Gastrocnemius medialis (tissue), 4 donors: ENCODE measurements around the gene VPREB1. TPM values are rescaled to one million over a fixed set of nuclear protein-coding genes. Genes with fewer than 3 reads are reported as not detected.

Experiments used
- ATAC-seq, 2 donors: fragments of 150-250 bp; one replicate each; pipeline ENCODE4 v1.9.1; 2016
- DNase-seq, 2 donors: peaks; one replicate each; pipeline ENCODE4 v3.0.0-alpha.2; 2019
- H3K27ac ChIP-seq, 4 donors: fragments of 200-600 bp; sonication (generic); 1 replicate in 1 of 4; 2 replicates in 3 of 4; pipeline ENCODE4 v1.5.1; 2016 to 2018; ENCODE audit warnings: mild to moderate bottlenecking in 2 of 4, moderate library complexity in 1 of 4
- H3K27me3 ChIP-seq, 3 donors: fragments of 200-600 bp; sonication (generic) in 2 of 3; 1 replicate in 1 of 3; 2 replicates in 2 of 3; pipeline versions ENCODE4 v1.5.1 to v1.6.0; 2016 to 2019; ENCODE audit warnings: mild to moderate bottlenecking in 1 of 3, moderate library complexity in 1 of 3
- H3K36me3 ChIP-seq, 2 donors: fragments of 200-600 bp; sonication (generic) in 1 of 2; one replicate each; pipeline ENCODE4 v1.5.1; 2017 to 2018
- H3K4me1 ChIP-seq, 2 donors: fragments of 200-600 bp; sonication (generic) in 1 of 2; one replicate each; pipeline ENCODE4 v1.5.1; 2016 to 2017; ENCODE audit warnings: mild to moderate bottlenecking in 2 of 2
- H3K4me3 ChIP-seq, 4 donors: fragments of 200-600 bp; sonication (generic) in 3 of 4; 1 replicate in 1 of 4; 2 replicates in 3 of 4; pipeline ENCODE4 v1.5.1; 2016 to 2019; ENCODE audit warnings: mild to moderate bottlenecking in 2 of 4
- H3K9me3 ChIP-seq, 3 donors: fragments of 200-600 bp; sonication (generic) in 2 of 3; 1 replicate in 1 of 3; 2 replicates in 2 of 3; pipeline ENCODE4 v1.5.1; 2016 to 2019
- POLR2A ChIP-seq, 2 donors: fragments of 450-650 bp; IDR thresholded peaks; one replicate each; pipeline ENCODE4 v1.6.1; 2017; ENCODE audit warnings: antibody characterized with exemption in 2 of 2, mild to moderate bottlenecking in 2 of 2, moderate library complexity in 2 of 2
- in situ Hi-C, 4 donors: fragments of 200-750 bp; cut with MboI; loops; one replicate each; pipeline versions ENCODE4 v1.15.0 to v1.8.0; 2017; ENCODE audit warnings: low sequenced_read_pairs in 4 of 4
- intact Hi-C: fragments of 100-400 bp; cut with DNase I; formaldehyde crosslinking; loops from one replicate; pipeline ENCODE4 v1.15.1; 2023; ENCODE audit warnings: low total_unique reads
- total RNA-seq, 4 donors: library from RNA; depleted of rRNA; stranded (reverse); fragments of >200 nt; gene quantifications; one replicate each; pipeline versions ENCODE4 v1.1.0 to v1.2.3, GENCODE V29; 2016
- TF ChIP-seq, protein P1 (sequence below), 5 experiments: fragments of 450-650 bp in 3 of 5; fragments of 200-600 bp in 2 of 5; sonication (generic) in 2 of 5; IDR thresholded peaks in 4 of 5; conservative IDR thresholded peaks in 1 of 5; 1 replicate in 4 of 5; 2 replicates in 1 of 5; pipeline ENCODE4 v1.5.1; 2016 to 2019; ENCODE audit warnings: antibody characterized with exemption in 5 of 5, mild to moderate bottlenecking in 3 of 5, moderate library complexity in 3 of 5

VPREB1 gene
- total RNA-seq, 4 donors from 2014 or later, result not detected

GRCh38 chr22:22196833-22197477 is 47.6 kb upstream of the VPREB1 start:
- in situ Hi-C loops, result no loop called here
- Histone ChIP-seq H3K36me3 (no peaks in the 10 kb centered on the region), H3K27ac (no peak overlapping the region), H3K9me3 (no peaks in the 10 kb centered on the region), H3K27me3 (peaks cover 3 to 20% (median 7%) of the 10 kb centered on the region in 3 donors), H3K4me3 (no peak overlapping the region), H3K4me1 (no peaks in the 10 kb centered on the region)
- DNase-seq, result no peak
- ATAC-seq, result no peak
- TF ChIP-seq POLR2A (IDR thresholded peaks at IDR 0.05), result no peak
- TF ChIP-seq, protein P1, sequence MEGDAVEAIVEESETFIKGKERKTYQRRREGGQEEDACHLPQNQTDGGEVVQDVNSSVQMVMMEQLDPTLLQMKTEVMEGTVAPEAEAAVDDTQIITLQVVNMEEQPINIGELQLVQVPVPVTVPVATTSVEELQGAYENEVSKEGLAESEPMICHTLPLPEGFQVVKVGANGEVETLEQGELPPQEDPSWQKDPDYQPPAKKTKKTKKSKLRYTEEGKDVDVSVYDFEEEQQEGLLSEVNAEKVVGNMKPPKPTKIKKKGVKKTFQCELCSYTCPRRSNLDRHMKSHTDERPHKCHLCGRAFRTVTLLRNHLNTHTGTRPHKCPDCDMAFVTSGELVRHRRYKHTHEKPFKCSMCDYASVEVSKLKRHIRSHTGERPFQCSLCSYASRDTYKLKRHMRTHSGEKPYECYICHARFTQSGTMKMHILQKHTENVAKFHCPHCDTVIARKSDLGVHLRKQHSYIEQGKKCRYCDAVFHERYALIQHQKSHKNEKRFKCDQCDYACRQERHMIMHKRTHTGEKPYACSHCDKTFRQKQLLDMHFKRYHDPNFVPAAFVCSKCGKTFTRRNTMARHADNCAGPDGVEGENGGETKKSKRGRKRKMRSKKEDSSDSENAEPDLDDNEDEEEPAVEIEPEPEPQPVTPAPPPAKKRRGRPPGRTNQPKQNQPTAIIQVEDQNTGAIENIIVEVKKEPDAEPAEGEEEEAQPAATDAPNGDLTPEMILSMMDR (IDR thresholded peaks at IDR 0.05 in 4 of 5, conservative IDR thresholded peaks at IDR 0.05 in 1 of 5), result no peak
- intact Hi-C loops, result no loop called here

DNA sequence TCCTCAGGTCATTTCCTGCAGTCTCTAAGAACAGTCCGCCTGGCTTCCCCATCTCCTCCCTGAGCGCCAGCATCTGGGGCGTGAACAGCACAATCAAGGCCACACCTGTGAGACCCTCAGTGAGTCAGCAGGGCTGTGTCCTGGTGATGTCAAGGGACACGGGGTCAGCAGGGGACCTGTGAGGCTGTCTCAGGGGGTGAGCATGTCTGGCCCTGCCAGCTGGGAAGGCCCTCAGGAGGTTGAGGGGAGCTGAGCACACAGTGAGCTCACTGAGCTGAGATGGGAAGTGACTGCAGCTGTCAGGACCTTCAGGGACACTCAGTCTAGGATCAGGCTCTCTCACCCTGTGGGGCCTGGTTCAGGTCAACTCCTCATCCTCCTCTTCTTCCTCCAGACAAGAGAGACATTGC is 46.6 kb upstream of the VPREB1 start:
- H3K27ac ChIP-seq, result no peak overlapping the region
- no peak for ATAC-seq
- H3K4me3 ChIP-seq, result no peak overlapping the region
- H3K4me1 ChIP-seq, result no peaks in the 10 kb centered on the region
- no peaks in the 10 kb centered on the region for H3K9me3 ChIP-seq
- peaks cover 3 to 22% (median 7%) of the 10 kb centered on the region in 3 donors for H3K27me3 ChIP-seq
- TF ChIP-seq POLR2A (IDR thresholded peaks at IDR 0.05), result no peak
- TF ChIP-seq, protein P1 (IDR thresholded peaks at IDR 0.05 in 4 of 5, conservative IDR thresholded peaks at IDR 0.05 in 1 of 5), result no peak
- no peak for DNase-seq
- intact Hi-C loops (no loop called here), in situ Hi-C loops (no loop called here)
- H3K36me3 ChIP-seq, result no peaks in the 10 kb centered on the region

DNA sequence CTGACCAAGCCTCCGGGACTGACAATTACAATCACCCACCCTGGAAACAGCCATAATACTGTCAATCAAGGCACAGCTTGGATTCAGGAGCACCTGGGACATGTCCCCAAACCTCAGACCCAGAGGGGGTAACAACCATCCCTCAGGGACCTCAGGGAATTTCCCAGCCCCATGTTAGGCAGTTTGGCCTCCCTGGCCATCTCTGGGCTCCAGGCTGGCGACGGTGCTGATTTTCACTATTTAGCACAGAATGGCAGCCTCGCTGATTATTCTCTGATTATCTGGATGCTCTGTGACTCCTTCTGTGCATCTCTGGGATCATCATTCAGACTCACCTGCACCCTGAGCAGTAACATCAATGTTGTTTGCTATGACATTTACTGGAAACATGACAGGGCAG is 45.8 kb upstream of the VPREB1 start:
- Histone ChIP-seq H3K36me3 (no peaks in the 10 kb centered on the region), H3K4me1 (no peaks in the 10 kb centered on the region), H3K27ac (no peak overlapping the region), H3K9me3 (no peaks in the 10 kb centered on the region), H3K27me3 (peaks cover 3 to 22% (median 7%) of the 10 kb centered on the region in 3 donors), H3K4me3 (no peak overlapping the region)
- in situ Hi-C loops, result no loop called here
- intact Hi-C loops, result no loop called here
- DNase-seq (no peak), ATAC-seq (no peak)
- TF ChIP-seq, protein P1 (IDR thresholded peaks at IDR 0.05 in 4 of 5, conservative IDR thresholded peaks at IDR 0.05 in 1 of 5), result no peak
- no peak for TF ChIP-seq POLR2A (IDR thresholded peaks at IDR 0.05)

DNA sequence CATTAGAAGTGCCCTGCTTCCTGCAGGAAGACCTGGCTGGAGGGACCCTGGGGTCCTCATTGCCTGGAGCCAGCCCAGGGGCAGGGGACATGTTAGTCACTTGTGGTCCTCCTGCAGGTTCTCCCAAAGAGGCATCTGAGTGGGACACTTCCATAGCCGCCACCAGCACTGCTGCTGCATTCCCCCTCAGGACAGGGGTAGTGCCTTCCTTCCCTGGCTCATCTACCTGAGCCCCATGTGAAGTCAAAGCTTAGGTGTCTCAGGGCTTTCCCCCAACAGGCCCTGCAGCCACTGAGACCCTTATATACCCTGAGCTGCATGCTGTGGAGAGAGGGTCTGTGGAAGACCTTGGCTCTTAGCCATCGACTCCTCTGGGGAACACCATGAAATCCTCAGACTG is 45.0 kb upstream of the VPREB1 start:
- in situ Hi-C loops, result no loop called here
- H3K27me3 ChIP-seq, result peaks cover 3 to 22% (median 11%) of the 10 kb centered on the region in 3 donors

More for the DNA sequence above, 45.0 kb upstream of the VPREB1 start:
- ATAC-seq (no peak), DNase-seq (no peak)
- no peak for TF ChIP-seq POLR2A (IDR thresholded peaks at IDR 0.05)
- TF ChIP-seq, protein P1 (IDR thresholded peaks at IDR 0.05 in 4 of 5, conservative IDR thresholded peaks at IDR 0.05 in 1 of 5), result no peak
- no peaks in the 10 kb centered on the region for H3K9me3 ChIP-seq
- H3K36me3 ChIP-seq, result no peaks in the 10 kb centered on the region
- no peak overlapping the region for H3K4me3 ChIP-seq
- H3K27ac ChIP-seq, result no peak overlapping the region
- intact Hi-C loops, result loop anchor here (10.0 kb wide), 1 partner anchor 755 kb away; no protein-coding TSS in a partner anchor
- H3K4me1 ChIP-seq, result no peaks in the 10 kb centered on the region
